ENCODE measurements around the gene RHBDL1.

RHBDL1 gene

GRCh38 chr16:672371-672770 lies 3.1 kb upstream of the RHBDL1 start:
- peaks cover 79% of the 10 kb centered on the region for H4K20me1 ChIP-seq
- TF ChIP-seq Cebpa-rat (IDR thresholded peaks at IDR 0.05) = no peak
- peaks cover 26% of the 10 kb centered on the region for H3K4me1 ChIP-seq
- no peak overlapping the region for H3K4me3 ChIP-seq
- H3K36me3 ChIP-seq = peaks cover 55% of the 10 kb centered on the region
- peaks cover 16% of the 10 kb centered on the region for H3K27me3 ChIP-seq
- H3K27ac ChIP-seq = no peak overlapping the region
- no peak overlapping the region for H3K4me2 ChIP-seq
- no peak overlapping the region for H3K9ac ChIP-seq
- no peaks in the 10 kb centered on the region for H3K9me3 ChIP-seq

- Histone ChIP-seq H3K9ac (no peak overlapping the region), H3K9me3 (no peaks in the 10 kb centered on the region), H3K36me3 (peaks cover 55% of the 10 kb centered on the region), H3K4me1 (peaks cover 22% of the 10 kb centered on the region), H4K20me1 (peaks cover 79% of the 10 kb centered on the region), H3K27me3 (peaks cover 16% of the 10 kb centered on the region), H3K27ac (no peak overlapping the region), H3K4me3 (no peak overlapping the region), H3K4me2 (no peak overlapping the region)
- no peak for TF ChIP-seq Cebpa-rat (IDR thresholded peaks at IDR 0.05)
Measured at GRCh38 chr16:672851-673250, 2.6 kb upstream of the RHBDL1 start.

GRCh38 chr16:673399-673991 lies 2.0 kb upstream of the RHBDL1 start:
- TF ChIP-seq Cebpa-rat (IDR thresholded peaks at IDR 0.05) = no peak
- Histone ChIP-seq H3K4me2 (no peak overlapping the region), H3K9me3 (no peaks in the 10 kb centered on the region), H3K4me3 (no peak overlapping the region), H3K36me3 (peaks cover 55% of the 10 kb centered on the region), H3K9ac (no peak overlapping the region), H3K4me1 (peaks cover 22% of the 10 kb centered on the region), H4K20me1 (peaks cover 76% of the 10 kb centered on the region), H3K27ac (no peak overlapping the region), H3K27me3 (peaks cover 16% of the 10 kb centered on the region)

- H3K27ac ChIP-seq = no peak overlapping the region
- H3K4me2 ChIP-seq = 0 out of 2 replicates have a peak overlapping the region, but pooled peaks have one; percentile 37
- H4K20me1 ChIP-seq = peaks cover 68% of the 10 kb centered on the region
- no peak overlapping the region for H3K4me3 ChIP-seq
- H3K9ac ChIP-seq = no peak overlapping the region
- peaks cover 16% of the 10 kb centered on the region for H3K27me3 ChIP-seq
- no peak for TF ChIP-seq Cebpa-rat (IDR thresholded peaks at IDR 0.05)
- H3K4me1 ChIP-seq = peaks cover 23% of the 10 kb centered on the region
- no peaks in the 10 kb centered on the region for H3K9me3 ChIP-seq
- H3K36me3 ChIP-seq = peaks cover 53% of the 10 kb centered on the region
Measured at GRCh38 chr16:674214-674881, 1.1 kb upstream of the RHBDL1 start.

GRCh38 chr16:675884-676564 lies 553 bp downstream of the RHBDL1 start:
- Histone ChIP-seq H3K27me3 (peaks cover 16% of the 10 kb centered on the region), H3K9ac (no peak overlapping the region), H3K27ac (no peak overlapping the region), H3K4me3 (no peak overlapping the region), H3K36me3 (peaks cover 36% of the 10 kb centered on the region), H4K20me1 (peaks cover 59% of the 10 kb centered on the region), H3K9me3 (no peaks in the 10 kb centered on the region), H3K4me2 (no peak overlapping the region), H3K4me1 (peaks cover 22% of the 10 kb centered on the region)
- TF ChIP-seq Cebpa-rat (IDR thresholded peaks at IDR 0.05) = no peak

- H3K27ac ChIP-seq = no peak overlapping the region
- TF ChIP-seq Cebpa-rat (IDR thresholded peaks at IDR 0.05) = no peak
- peaks cover 59% of the 10 kb centered on the region for H4K20me1 ChIP-seq
- H3K36me3 ChIP-seq = peaks cover 35% of the 10 kb centered on the region
- peaks cover 16% of the 10 kb centered on the region for H3K27me3 ChIP-seq
- peaks cover 27% of the 10 kb centered on the region for H3K4me1 ChIP-seq
- H3K4me2 ChIP-seq = no peak overlapping the region
- no peak overlapping the region for H3K4me3 ChIP-seq
- no peak overlapping the region for H3K9ac ChIP-seq
- no peaks in the 10 kb centered on the region for H3K9me3 ChIP-seq
Measured at GRCh38 chr16:676565-676902, 1.1 kb downstream of the RHBDL1 start.

GRCh38 chr16:676913-677312 lies 1.4 kb downstream of the RHBDL1 start:
- H3K4me2 ChIP-seq = no peak overlapping the region
- peaks cover 62% of the 10 kb centered on the region for H4K20me1 ChIP-seq
- no peak overlapping the region for H3K27ac ChIP-seq
- no peak for TF ChIP-seq Cebpa-rat (IDR thresholded peaks at IDR 0.05)
- peaks cover 31% of the 10 kb centered on the region for H3K4me1 ChIP-seq
- no peak overlapping the region for H3K9ac ChIP-seq
- H3K36me3 ChIP-seq = peaks cover 35% of the 10 kb centered on the region
- no peak overlapping the region for H3K4me3 ChIP-seq
- no peaks in the 10 kb centered on the region for H3K9me3 ChIP-seq
- H3K27me3 ChIP-seq = peaks cover 16% of the 10 kb centered on the region

- Histone ChIP-seq H4K20me1 (peaks cover 62% of the 10 kb centered on the region), H3K36me3 (peaks cover 35% of the 10 kb centered on the region), H3K4me1 (peaks cover 37% of the 10 kb centered on the region), H3K4me2 (no peak overlapping the region), H3K4me3 (no peak overlapping the region), H3K9me3 (no peaks in the 10 kb centered on the region), H3K9ac (no peak overlapping the region), H3K27ac (no peak overlapping the region), H3K27me3 (peaks cover 16% of the 10 kb centered on the region)
- TF ChIP-seq Cebpa-rat (IDR thresholded peaks at IDR 0.05) = no peak
Measured at GRCh38 chr16:677316-678190, 2.1 kb downstream of the RHBDL1 start.

GRCh38 chr16:678209-678857 lies 2.9 kb downstream of the RHBDL1 start:
- Histone ChIP-seq H3K4me3 (no peak overlapping the region), H3K36me3 (peaks cover 35% of the 10 kb centered on the region), H3K9ac (no peak overlapping the region), H3K27ac (no peak overlapping the region), H3K4me2 (peak overlapping the region; percentile 94), H4K20me1 (peaks cover 62% of the 10 kb centered on the region), H3K27me3 (peaks cover 16% of the 10 kb centered on the region), H3K9me3 (no peaks in the 10 kb centered on the region), H3K4me1 (peaks cover 45% of the 10 kb centered on the region)
- TF ChIP-seq Cebpa-rat (IDR thresholded peaks at IDR 0.05) = no peak
